ENCODE results near the gene SP2.
"Not testable (repeated sequence)": the region's sequence is repeated elsewhere in the genome, so short reads cannot be mapped to it uniquely, and the experiment has no call there.

Gene SP2

GRCh38 chr17:47924785-47925677 lies 29.0 kb downstream of the SP2 start:
- DNase-seq, result no peak

GRCh38 chr17:47925678-47925988 lies 29.6 kb downstream of the SP2 start:
- DNase-seq, result no peak

- no peak for DNase-seq
Observed at GRCh38 chr17:47927821-47928400, 31.9 kb downstream of the SP2 start.

- no peak for DNase-seq
Observed at GRCh38 chr17:47928415-47928814, 32.4 kb downstream of the SP2 start.

- no peak for DNase-seq
Observed at GRCh38 chr17:47929218-47930000, 33.4 kb downstream of the SP2 start.

GRCh38 chr17:47931848-47932247 lies 35.8 kb downstream of the SP2 start:
- DNase-seq, result no peak

GRCh38 chr17:47934856-47935255 lies 38.8 kb downstream of the SP2 start:
- no peak for DNase-seq

GRCh38 chr17:47935468-47935867 lies 39.4 kb downstream of the SP2 start:
- not testable (repeated sequence) for DNase-seq

GRCh38 chr17:47935961-47936360 lies 39.9 kb downstream of the SP2 start:
- DNase-seq, result no peak

- DNase-seq, result no peak
Observed at GRCh38 chr17:47937941-47938340, 41.9 kb downstream of the SP2 start.

- peak; percentile 96 for DNase-seq
Observed at GRCh38 chr17:47941246-47942095, 45.4 kb downstream of the SP2 start, which contains the start of gene PNPO. Gene PNPO (plus strand): TSS chr17:47941571. CDS start chr17:47941676, 105 bp downstream.

- no peak for DNase-seq
Observed at GRCh38 chr17:47942096-47942510, 46.1 kb downstream of the SP2 start.

- no peak for DNase-seq
Observed at GRCh38 chr17:47942568-47942967, 46.5 kb downstream of the SP2 start.

- DNase-seq, result no peak
Observed at GRCh38 chr17:47945080-47945479, 49.0 kb downstream of the SP2 start.

GRCh38 chr17:47945529-47946508 lies 49.8 kb downstream of the SP2 start:
- no peak for DNase-seq

- no peak for DNase-seq
Observed at GRCh38 chr17:47946516-47946915, 50.5 kb downstream of the SP2 start.

GRCh38 chr17:47946929-47947397 lies 50.9 kb downstream of the SP2 start:
- peak; percentile 68 for DNase-seq

GRCh38 chr17:47948706-47949196 lies 52.7 kb downstream of the SP2 start:
- no peak for DNase-seq

GRCh38 chr17:47949197-47949759 lies 53.2 kb downstream of the SP2 start:
- peak; percentile 17 for DNase-seq

GRCh38 chr17:47949946-47950345 lies 53.9 kb downstream of the SP2 start:
- DNase-seq, result no peak

- no peak for DNase-seq
Observed at GRCh38 chr17:47950448-47950847, 54.4 kb downstream of the SP2 start.

Measured in DMS 273 treated with DMSO at 0.1 percent for 48 hours (cell line).